ENCODE measurements around the gene LY6G6F. TPM values are rescaled to one million over a fixed set of nuclear protein-coding genes. Genes with fewer than 3 reads are reported as not detected.
A peak's percentile ranks its signal among the peaks of the same experiment; 100 is the strongest.

Gene LY6G6F
- total RNA-seq, 4 donors from 2014 or later = not detected

GRCh38 chr6:31725502-31726350 is 19.1 kb downstream of the LY6G6F start:
- H3K9me3 ChIP-seq = no peaks in the 10 kb centered on the region
- H3K4me3 ChIP-seq = no peak overlapping the region
- intact Hi-C loops (cut with DNase I; ENCODE audit: low total_unique reads) (loop anchor here (5.0 kb wide), 1 partner anchor 107 kb away; no protein-coding TSS in a partner anchor), in situ Hi-C loops (cut with MboI; ENCODE audit: low pct_ligation_motif_present in 1 of 4, low pct_unique_long_range_greater_than_20kb in 1 of 4, low sequenced_read_pairs in 3 of 4) (no loop called here)
- 68 to 88% methylated on average over 4 to 12 of the region's 12 CpGs for WGBS, 2 donors (ENCODE audit: low coverage in 1 of 2)
- TF ChIP-seq CTCF (IDR thresholded peaks at IDR 0.05) (no peak), EP300 (IDR thresholded peaks at IDR 0.05; ENCODE audit: low read depth) (no peak), POLR2A (IDR thresholded peaks at IDR 0.05) (no peak), POLR2AphosphoS5 (IDR thresholded peaks at IDR 0.05) (no peak)
- H3K27ac ChIP-seq = peak overlapping the region in 3 of 4 donors; percentile 94 to 99 (median 94)
- H3K4me1 ChIP-seq = peaks cover 14 to 43% (median 30%) of the 10 kb centered on the region in 4 donors
- no peaks in the 10 kb centered on the region for H3K27me3 ChIP-seq
- no peak for DNase-seq
- no peaks in the 10 kb centered on the region for H3K36me3 ChIP-seq

GRCh38 chr6:31727034-31727716 is 20.5 kb downstream of the LY6G6F start:
- TF ChIP-seq POLR2AphosphoS5 (IDR thresholded peaks at IDR 0.05) (no peak), EP300 (IDR thresholded peaks at IDR 0.05; ENCODE audit: low read depth) (no peak), POLR2A (IDR thresholded peaks at IDR 0.05) (peak; percentile 11), CTCF (IDR thresholded peaks at IDR 0.05) (no peak)
- WGBS, 2 donors (ENCODE audit: low coverage in 1 of 2) = 61% methylated on average over 7 of the region's 7 CpGs; no CpG with 5 or more reads in 1 of the 2 donors
- peaks cover 0 to 14% (median 5%) of the 10 kb centered on the region in 4 donors for H3K36me3 ChIP-seq
- peak; percentile 51 for DNase-seq
- H3K4me1 ChIP-seq = peaks cover 14 to 49% (median 30%) of the 10 kb centered on the region in 4 donors
- in situ Hi-C loops (cut with MboI; ENCODE audit: low pct_ligation_motif_present in 1 of 4, low pct_unique_long_range_greater_than_20kb in 1 of 4, low sequenced_read_pairs in 3 of 4) = no loop called here
- H3K27ac ChIP-seq = peak overlapping the region; percentile 94 to 99 (median 96)
- intact Hi-C loops (cut with DNase I; ENCODE audit: low total_unique reads) = loop anchor here (5.0 kb wide), 1 partner anchor 105 kb away; no protein-coding TSS in a partner anchor
- H3K9me3 ChIP-seq = no peaks in the 10 kb centered on the region
- H3K27me3 ChIP-seq = no peaks in the 10 kb centered on the region
- H3K4me3 ChIP-seq = no peak overlapping the region

DNA sequence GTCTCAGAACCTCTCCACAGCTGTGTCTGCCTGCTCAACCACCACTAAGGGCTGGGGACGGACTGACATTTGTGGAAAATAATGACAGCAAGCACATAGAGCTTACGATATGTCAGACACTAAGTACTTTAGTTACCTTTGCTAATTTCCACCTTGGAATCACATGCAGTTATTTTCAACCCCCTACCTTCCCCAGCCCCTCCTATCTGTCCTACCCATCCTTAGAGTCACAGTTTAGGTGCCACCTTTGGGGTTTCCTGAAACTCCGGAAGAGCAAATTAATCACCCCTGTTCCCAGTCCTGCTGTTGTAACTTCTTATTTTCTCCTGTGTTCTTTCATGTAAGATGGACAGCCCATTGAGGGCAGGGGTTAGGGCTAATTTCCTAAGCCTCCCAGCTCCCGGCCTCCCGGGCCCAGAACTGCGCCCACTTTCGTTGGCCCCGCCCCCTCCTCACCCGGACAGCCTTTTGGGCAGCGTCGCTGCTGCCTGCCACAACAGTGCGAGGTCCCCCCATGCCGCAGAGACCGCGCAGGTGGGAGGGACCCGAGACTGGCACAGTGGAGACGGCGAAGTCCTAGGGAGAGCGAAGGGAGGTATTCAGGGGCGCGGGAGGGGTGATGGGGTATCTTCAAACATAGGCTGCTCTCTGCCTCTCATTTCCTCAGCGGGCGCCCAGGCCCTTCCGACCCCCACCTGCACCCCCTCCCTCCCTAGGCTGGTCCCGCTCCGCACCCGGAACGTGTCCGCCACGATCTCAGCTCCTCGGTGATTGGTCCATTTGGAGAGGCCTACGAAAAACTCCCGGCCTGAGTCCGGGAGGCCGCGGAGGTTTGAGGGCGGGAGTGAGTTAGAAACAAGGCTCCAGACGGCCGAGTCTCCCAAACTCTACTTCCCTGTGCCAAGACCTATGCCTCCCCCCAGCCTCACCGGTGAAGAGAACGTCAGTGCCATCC is 21.3 kb downstream of the LY6G6F start:
- H3K4me3 ChIP-seq = peak overlapping the region in 3 of 4 donors; percentile 58 to 74 (median 72)
- intact Hi-C loops (cut with DNase I; ENCODE audit: low total_unique reads) (loop anchor here (5.0 kb wide), 1 partner anchor 104 kb away; no protein-coding TSS in a partner anchor), in situ Hi-C loops (cut with MboI; ENCODE audit: low pct_ligation_motif_present in 1 of 4, low pct_unique_long_range_greater_than_20kb in 1 of 4, low sequenced_read_pairs in 3 of 4) (no loop called here)
- TF ChIP-seq POLR2AphosphoS5 (IDR thresholded peaks at IDR 0.05) (no peak), POLR2A (IDR thresholded peaks at IDR 0.05) (no peak), CTCF (IDR thresholded peaks at IDR 0.05) (no peak), EP300 (IDR thresholded peaks at IDR 0.05; ENCODE audit: low read depth) (no peak)
- H3K9me3 ChIP-seq = no peaks in the 10 kb centered on the region
- H3K4me1 ChIP-seq = peaks cover 14 to 53% (median 31%) of the 10 kb centered on the region in 4 donors
- H3K36me3 ChIP-seq = peaks cover 0 to 22% (median 9%) of the 10 kb centered on the region in 4 donors
- WGBS, 2 donors (ENCODE audit: low coverage in 1 of 2) = 80 to 87% methylated on average over 5 to 41 of the region's 41 CpGs
- H3K27ac ChIP-seq = peak overlapping the region; percentile 94 to 99 (median 96)
- DNase-seq = no peak
- no peaks in the 10 kb centered on the region for H3K27me3 ChIP-seq

All from transverse colon (tissue), 4 donors.